HG02588 (cell line): ENCODE results near the gene BAIAP2.
"Not testable (repeated sequence)": the region's sequence is repeated elsewhere in the genome, so short reads cannot be mapped to it uniquely, and the experiment has no call there.

Experiments
- ATAC-seq: cut with Tn5 transposase; IDR thresholded peaks from one replicate; pipeline ENCODE4 v1.9.1; 2021; ENCODE audit warnings: mild to moderate bottlenecking, moderate library complexity; ENCODE audit not compliant: unreplicated experiment

Gene BAIAP2

DNA sequence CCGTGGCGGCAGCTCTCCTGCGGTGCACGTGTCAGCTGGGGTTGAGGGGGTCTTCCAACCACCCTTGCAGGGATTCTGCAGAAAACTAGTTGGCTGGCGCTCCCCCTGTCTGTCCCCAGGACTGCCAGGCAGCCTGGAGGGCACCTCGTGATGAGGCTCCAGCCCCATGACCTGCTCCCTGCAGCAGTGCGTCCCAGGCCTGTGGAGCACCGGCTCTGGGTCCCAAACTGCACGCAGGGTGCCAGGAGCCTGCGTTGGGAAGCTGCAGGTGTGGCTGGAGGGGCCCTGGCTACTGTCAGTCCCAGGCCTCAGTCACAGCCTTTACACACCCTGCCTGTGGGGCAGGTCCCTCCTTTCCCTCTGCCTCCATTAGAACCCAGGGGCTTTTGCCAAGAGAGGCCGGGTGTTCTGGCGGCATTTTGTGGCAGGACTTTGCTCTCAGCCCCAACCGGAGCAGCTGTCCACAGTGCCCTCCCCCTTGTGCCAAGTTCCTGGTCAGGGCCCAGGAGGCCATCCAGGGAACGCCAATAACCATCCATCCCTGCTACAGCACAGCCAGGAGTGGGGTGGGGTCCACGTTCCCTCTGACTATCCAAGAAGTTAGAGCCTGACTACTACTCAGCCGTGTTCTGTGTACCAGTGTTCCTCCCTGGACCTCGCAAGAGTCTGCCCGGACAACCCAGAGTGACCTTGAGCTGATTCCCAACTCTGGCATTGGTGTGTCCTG lies 34.2 kb upstream of the BAIAP2 start:
- no peak for ATAC-seq

DNA sequence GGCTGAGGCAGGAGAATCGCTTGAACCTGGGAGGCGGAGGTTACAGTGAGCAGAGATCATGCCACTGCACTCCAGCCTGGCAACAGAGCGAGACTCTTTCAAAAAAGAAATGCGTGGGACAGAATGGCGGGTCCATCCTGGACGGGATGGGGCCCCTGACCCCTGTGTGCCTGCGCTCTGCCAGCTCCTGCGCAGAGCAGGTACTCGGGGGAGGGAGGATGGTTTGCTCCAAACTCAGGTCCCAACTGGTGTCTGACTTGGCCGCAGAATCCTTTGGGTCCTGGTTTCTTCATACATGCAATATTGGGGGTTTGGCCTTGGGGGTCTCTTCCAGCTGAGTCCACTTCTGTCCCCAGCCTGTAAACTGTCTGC lies 33.0 kb upstream of the BAIAP2 start:
- no peak for ATAC-seq

- no peak for ATAC-seq
These were observed 32.3 kb upstream of the BAIAP2 start for GRCh38 chr17:81002409-81003361.

- no peak for ATAC-seq
These were observed 31.1 kb upstream of the BAIAP2 start for GRCh38 chr17:81003711-81004475.

GRCh38 chr17:81006891-81007290 lies 28.1 kb upstream of the BAIAP2 start:
- no peak for ATAC-seq

DNA sequence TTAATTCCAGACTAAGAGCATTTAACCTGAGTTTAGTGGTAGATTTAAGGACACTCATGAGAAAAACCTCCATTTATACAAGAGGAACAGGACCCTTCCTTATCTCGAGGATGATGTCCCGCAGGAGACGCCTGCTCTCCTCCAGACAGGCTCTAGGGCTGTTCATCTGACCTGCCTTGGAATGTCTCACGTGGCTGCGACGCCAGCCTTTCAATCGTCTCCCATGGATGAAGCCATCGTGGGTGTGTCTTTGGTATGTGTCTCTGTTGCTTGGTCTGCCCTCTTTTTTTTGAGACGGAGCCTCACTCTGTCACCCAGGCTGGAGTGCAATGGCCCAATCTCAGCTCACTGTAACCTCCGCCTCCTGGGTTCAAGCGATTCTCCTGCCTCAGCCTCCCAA lies 26.8 kb upstream of the BAIAP2 start:
- no peak for ATAC-seq

DNA sequence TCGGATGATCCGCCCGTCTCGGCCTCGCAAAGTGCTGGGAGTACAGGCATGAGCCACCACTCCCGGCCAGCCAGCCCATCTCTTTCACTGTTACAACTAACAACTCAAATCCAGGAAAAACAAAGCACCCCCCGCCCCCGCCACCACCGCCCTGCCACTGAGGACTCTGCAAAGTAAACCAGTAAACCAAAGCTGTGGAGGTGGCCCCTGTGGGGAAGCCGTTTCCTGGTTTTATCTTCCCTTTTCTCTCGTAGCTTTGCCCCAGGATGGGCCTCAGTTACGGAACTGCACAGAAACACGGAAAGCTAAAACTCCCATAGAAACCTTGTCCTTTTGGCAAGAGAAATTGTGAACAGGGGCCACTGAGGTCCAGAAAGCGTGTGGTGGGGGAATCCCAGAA lies 25.8 kb upstream of the BAIAP2 start:
- no peak for ATAC-seq

GRCh38 chr17:81010935-81011334 lies 24.0 kb upstream of the BAIAP2 start:
- ATAC-seq: no peak

DNA sequence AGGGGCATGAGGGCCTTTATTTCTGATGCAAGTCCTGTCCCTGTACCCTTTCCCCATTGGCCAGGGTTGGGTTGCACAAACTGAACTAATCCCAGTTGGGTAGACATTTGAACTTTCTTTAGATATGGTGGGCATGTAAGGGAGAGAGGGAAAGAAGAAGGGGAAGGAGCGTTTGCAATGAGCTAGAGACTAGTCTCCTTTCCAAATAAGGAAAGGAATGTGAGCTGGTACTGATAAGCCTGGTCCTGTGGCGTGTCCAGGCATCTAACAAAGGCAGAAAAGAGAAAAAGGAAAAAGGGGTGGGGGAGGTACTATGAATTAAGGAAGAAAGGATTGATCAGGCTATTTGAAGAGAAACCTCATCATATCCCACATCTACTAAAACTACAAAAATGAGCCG lies 23.0 kb upstream of the BAIAP2 start:
- ATAC-seq: no peak

DNA sequence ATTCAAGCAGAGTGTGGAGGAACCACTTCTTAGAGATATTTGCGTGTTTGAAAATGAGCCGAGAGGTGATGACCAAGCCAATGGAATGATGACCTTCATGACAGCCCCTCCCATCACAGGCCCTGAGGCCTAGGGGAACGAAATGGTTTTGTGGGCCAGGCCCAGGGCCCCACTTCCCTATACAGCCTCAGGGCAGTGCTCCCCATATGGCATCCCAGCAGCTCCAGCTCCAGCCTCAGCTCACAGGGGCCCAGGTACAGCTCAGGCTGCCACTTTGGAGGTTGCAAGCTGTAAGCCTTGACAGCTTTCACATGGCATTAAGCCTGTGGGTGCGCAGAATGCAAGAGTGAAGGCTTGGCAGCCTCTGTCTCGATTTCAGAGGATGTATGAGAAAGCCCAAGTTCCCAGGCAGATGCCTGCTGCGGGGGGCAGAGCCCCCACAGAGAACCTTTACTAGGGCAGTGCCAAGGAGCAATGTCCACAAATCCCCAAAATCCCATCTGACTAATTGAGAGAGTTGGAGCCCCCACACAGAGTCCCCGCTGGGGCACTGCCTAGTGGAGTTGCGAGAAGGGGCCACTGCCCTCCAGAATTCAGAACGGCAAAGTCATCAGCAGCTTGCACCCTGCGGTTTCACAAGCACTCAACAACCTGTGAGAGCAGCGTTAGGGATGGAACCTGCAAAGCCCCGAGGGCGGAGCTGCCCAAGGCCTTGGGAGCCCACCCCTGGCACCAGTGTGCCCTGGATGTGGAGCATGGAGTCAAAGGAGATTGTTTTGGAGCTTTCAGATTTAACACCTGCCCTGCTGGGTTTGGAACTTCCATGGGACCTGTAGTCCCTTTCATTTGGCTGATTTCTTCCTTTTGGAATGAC lies 22.1 kb upstream of the BAIAP2 start:
- no peak for ATAC-seq

DNA sequence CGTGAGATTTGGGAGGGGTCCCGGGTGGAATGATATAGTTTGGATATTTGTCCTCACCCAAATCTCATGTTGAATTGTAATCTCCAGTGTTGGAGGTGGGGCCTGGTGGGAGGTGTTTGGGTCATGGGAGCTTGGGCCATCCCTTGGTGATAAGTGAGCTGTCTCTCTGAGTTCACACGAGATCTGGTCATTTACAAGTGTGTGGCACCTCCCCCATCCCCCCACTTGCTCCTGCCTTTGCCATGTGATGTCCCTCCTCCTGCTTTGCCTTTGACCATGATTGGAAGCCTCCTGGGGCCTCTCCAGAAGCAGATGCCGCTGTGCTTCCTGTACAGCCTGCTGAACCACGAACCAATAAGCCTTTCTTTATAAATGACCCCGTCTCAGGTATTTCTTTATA lies 21.3 kb upstream of the BAIAP2 start:
- no peak for ATAC-seq

GRCh38 chr17:81015136-81015535 lies 19.8 kb upstream of the BAIAP2 start:
- no peak for ATAC-seq

DNA sequence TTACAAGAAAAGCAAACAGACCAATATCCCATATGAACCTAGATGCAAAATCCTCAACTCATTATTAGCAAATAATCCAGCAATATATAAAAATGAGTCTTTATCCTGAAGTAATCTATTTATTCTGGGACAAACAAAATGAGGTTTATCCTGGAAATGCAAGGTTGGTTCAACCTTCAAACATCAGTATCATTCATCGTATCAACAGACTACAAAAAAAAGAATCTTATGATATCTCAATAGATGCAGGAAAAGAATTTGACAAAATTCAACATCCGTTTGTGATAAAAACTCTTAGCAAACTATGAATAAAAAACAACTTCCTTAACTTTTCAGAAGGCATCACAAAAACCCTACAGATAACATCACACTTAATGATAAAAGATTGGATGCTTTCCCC lies 18.4 kb upstream of the BAIAP2 start:
- ATAC-seq: no peak

GRCh38 chr17:81017330-81017729 lies 17.6 kb upstream of the BAIAP2 start:
- not testable (repeated sequence) for ATAC-seq

DNA sequence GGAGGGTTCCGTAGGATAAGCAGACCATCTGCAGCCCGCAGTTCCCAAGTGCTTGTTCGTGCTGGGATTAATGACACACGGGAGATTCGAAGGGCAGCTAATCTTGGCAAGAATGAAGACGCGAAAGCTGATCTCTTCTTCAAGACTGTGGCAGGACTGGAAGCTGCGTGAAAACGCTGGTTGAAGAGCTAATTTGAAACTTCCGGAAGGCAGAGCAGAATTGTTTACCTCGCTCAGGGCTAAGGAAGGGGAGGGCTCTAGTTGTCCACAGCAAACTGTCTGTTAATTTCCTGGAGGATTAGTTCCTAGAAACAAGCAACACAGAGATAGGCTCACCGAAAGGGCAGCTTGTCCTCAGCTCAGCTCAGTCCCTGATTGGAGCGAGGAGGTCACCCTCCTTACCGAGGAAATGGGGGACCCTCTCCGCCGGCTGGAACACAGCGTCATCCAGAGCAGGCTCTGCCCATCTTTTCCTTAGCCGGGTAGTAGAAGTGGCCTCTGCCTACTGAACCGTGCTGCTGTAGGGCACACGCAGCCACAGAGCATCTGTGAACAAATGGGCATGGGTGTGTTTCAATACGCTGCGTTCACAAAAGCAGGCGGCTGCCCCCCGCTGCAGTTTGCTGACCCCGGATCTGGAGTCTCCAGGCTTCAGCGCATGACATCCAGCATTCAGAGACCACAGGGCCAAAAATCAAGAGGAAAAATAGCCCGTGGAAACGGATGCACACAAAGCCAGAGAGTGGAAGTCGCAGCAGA lies 16.7 kb upstream of the BAIAP2 start:
- ATAC-seq: no peak

- no peak for ATAC-seq
These were observed 15.1 kb upstream of the BAIAP2 start for GRCh38 chr17:81019563-81020442.

GRCh38 chr17:81020443-81020766 lies 14.5 kb upstream of the BAIAP2 start:
- ATAC-seq: no peak

GRCh38 chr17:81020767-81021497 lies 14.0 kb upstream of the BAIAP2 start:
- no peak for ATAC-seq
